HG03439 (cell line): ENCODE results near the gene RFC1.
"Not testable (repeated sequence)": the region's sequence is repeated elsewhere in the genome, so short reads cannot be mapped to it uniquely, and the experiment has no call there.

Experiments used
- ATAC-seq: cut with Tn5 transposase; IDR thresholded peaks from one replicate; pipeline ENCODE4 v1.9.1; 2021; ENCODE audit warnings: mild to moderate bottlenecking, moderate library complexity; ENCODE audit not compliant: unreplicated experiment

The RFC1 gene

DNA sequence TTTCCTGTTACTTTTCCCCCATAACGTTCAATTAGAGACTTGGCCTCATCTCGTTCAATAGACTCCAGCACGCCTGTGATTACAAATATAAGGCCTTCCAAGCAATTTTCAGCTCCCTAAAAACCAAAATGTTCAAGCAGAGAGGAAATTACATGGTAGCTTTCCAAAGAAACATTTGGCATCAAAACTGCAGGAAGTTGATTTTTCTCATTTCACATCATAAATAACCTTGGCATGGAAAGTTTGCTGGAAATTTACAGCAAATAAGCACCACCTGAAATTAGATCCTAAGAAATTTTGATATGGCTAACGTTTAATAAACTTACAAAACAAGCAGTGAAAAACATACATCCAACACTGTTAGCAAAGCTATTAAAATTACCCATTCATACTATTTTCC, 53.3 kb downstream of the RFC1 start:
- ATAC-seq = no peak

- ATAC-seq = no peak
Measured at GRCh38 chr4:39308611-39309010, 57.6 kb downstream of the RFC1 start.

DNA sequence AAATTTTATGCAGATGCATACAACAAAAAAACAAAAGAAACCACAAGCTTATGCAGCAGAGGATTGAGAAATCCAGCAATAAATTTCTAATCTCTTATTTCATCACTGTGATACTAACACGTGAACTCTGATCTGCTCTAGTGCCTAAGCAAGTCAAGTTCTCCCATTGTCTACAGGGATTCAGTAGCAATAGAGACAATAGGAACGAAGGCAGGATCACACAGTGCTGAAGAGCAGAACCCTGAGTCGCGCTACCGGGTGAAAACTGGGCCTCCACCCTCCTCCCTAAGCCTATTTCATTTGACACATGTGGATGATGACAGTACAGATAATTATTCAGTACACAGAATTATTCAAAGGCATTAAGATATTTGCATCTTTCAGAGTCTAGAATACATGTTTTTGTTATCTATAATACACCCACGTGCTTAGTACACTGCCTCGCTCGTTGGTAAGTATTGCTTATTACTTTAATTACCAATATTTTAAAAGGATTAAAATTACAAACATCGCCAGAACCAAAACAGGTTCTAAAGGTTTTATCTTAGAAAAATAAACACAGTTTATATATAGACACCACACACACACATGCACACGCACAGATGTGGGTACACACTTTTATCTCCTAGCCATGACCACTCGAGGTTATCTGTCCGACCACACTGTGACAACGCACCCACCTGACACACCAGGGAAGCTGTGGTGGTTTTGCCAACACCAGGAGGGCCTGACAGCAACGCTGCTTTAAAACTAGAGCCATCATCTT, 60.1 kb downstream of the RFC1 start:
- ATAC-seq = no peak

DNA sequence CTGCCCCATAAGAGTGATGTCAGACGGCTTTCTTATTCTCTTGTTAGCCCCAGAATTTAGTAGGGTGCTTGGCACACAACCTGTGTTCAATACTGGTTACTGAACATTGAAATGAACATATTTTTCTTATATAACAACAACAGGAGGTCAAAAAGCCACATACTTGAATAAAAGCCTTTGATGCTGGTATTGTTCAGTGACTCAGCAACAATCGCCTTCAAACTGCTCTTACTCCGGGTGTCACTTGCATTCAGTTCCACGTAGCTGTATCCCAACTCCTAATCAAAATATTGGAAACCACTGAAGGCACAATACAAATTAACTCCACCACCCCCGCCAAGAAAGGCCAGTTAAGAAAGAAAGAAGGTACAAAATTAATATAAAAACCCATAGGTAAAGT, 61.5 kb downstream of the RFC1 start:
- no peak for ATAC-seq

- ATAC-seq = no peak
Measured at GRCh38 chr4:39303871-39304270, 62.3 kb downstream of the RFC1 start.

- ATAC-seq = no peak
Measured at GRCh38 chr4:39302901-39303300, 63.3 kb downstream of the RFC1 start.

DNA sequence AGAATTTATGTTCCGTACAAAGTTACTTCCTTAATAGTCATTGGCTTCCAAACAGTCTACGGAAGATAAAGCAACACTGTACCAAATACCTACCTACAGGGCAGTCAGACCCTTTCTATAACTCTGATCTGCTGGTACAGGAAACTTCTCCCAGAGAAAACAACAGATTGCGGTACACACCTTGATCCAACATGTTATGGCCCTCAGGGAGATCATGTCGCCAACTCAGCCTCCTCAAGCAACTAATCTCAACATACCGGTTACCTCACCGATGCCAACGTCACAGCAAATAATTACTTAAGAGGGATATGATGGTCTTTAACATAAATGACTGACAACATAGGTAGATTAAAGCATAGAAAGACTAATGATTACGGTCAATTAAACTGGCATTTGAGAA, 70.4 kb downstream of the RFC1 start:
- no peak for ATAC-seq

DNA sequence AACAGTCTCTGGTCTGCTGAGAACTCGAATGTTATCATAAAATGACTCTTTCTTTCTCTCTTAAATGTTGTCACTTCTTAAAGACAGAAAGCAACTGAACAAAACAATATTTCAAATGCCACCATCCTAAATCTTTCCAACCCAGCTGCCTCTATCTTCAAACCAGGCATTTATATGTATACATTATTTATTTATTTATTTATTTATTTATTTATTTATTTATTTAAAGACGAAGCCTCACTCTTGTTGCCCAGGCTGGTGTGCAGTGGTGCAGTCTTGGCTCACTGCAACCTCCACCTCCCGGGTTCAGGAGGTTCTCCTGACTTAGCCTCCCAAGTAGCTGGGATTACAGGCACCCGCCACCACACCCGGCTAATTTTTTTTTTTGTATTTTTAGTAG, 73.7 kb downstream of the RFC1 start:
- not testable (repeated sequence) for ATAC-seq

DNA sequence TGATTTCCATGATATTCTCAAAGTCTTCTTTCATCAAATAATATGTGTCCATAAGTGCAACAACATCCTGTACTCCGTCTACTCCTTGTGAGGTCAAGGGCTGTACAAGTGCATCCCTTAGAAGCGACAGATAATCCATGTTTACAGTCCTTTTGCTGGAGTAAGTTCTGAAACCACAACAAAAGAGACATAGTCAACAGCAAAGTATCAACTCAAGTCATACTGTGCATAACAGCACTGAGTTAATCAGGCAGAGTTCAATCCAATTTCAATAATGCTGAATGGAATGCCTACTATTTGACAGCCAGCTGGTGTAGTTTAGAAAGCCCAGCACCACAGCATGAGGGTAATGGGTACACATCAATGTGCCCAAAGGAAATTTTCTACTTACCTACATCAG, 74.5 kb downstream of the RFC1 start:
- no peak for ATAC-seq

- ATAC-seq = no peak
Measured at GRCh38 chr4:39287223-39287622, 78.9 kb downstream of the RFC1 start.

DNA sequence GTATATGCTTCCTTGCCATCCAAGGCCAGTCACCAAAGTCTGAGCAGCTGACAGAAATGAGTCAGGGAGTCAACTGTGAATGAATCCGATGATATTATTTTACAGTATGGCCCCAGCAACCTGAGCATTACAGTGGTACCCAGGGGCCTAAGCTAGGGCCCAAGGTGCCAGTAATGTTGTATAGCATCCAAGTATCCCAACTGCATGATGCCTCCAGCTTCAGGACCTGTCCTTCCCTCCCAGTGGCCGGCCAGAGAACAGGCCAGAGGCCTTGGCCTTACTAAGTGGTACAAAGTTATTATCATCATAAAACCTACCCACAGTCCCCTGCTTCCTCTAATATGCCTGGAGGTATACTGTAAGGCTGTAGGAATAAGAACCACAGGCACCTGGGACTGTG, 79.9 kb downstream of the RFC1 start:
- ATAC-seq = no peak

GRCh38 chr4:39285853-39286252, 80.3 kb downstream of the RFC1 start:
- ATAC-seq = no peak

- ATAC-seq = no peak
Measured at GRCh38 chr4:39285111-39285795, 80.9 kb downstream of the RFC1 start.

GRCh38 chr4:39280770-39281169, 85.4 kb downstream of the RFC1 start:
- no peak for ATAC-seq

- no peak for ATAC-seq
Measured at GRCh38 chr4:39279416-39279815, 86.7 kb downstream of the RFC1 start.

DNA sequence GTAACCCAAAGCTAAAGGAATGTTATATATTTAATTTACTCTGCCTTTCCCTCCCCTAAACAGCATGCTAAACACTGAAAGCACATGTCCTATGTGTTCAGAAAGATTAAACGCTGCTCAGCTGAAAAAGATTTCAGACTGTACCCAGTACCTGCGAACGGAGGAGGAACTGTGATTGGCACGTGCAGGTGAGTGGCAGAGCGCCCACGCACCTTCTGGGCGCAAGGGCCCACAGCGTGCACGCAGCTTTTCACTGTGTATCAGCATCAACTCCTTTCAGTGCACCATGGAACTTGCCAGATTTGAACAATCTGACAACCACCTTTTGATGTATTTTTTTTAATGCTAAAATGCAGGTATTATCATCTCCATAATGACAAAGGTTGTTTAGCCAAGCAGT, 87.7 kb downstream of the RFC1 start:
- ATAC-seq = no peak

GRCh38 chr4:39277661-39278060, 88.5 kb downstream of the RFC1 start:
- ATAC-seq = not testable (repeated sequence)

GRCh38 chr4:39274503-39274902, 91.7 kb downstream of the RFC1 start:
- no peak for ATAC-seq

DNA sequence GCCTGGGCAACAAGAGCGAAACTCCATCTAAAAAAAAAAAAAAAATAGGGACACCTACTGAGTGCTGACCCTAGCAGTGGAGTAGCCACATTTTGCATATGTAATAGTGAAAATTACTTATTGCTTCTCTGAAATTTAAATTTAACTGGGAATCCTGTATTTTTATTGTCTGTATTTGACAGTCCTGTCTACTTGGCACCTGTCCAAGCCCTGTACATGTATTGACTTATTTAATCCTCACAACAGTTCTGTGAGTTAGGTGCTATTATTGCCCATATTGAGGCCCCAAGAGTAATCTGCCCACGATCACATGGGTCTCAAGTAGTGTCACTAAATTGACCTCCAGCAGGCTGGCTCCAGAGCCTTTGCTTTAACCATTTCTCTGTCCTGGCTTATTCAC, 102.3 kb downstream of the RFC1 start:
- no peak for ATAC-seq

- ATAC-seq = no peak
Measured at GRCh38 chr4:39259571-39260330, 106.4 kb downstream of the RFC1 start.

GRCh38 chr4:39256436-39256835, 109.7 kb downstream of the RFC1 start:
- no peak for ATAC-seq

DNA sequence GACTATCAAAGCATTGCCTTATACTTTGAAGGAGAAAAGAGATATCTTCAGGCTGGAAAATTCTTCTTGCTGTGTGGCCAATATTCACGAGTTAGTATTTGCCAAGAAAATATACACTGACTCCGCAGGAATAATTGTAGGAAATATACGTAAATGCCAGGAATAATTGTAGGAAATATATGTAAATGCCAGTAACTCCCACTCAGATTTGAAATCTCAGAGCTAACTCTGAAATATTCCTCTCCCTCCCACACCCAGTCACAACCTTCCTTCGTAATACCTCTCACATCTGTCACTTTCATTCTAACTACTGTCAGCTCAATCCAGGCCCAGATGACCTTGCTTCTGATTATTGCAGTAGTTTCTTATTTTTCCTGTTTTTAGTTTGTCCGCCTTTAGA, 110.3 kb downstream of the RFC1 start:
- no peak for ATAC-seq
